GM06990 (cell line): Measurements from ENCODE around the gene NHS.

ENCODE experiments used
- DNase-seq: peaks from one replicate; pipeline ENCODE4 v3.0.0-alpha.2; 2011; ENCODE audit not compliant: insufficient read length; ENCODE audit errors: extremely low read depth
- H3K27me3 ChIP-seq: replicated peaks from 2 replicates; pipeline ENCODE4 v1.6.0; 2011; ENCODE audit warnings: low read length; ENCODE audit not compliant: control insufficient read depth, insufficient read depth
- H3K36me3 ChIP-seq: 2 replicates; pipeline ENCODE4 v1.5.1; 2011; ENCODE audit warnings: low read length; ENCODE audit not compliant: control insufficient read depth, insufficient read depth
- H3K4me3 ChIP-seq: replicated peaks from 2 replicates; pipeline ENCODE4 v1.5.1; 2011; ENCODE audit warnings: low read depth, mild to moderate bottlenecking, control low read depth, low read length
- TF ChIP-seq, protein P1 (sequence below): IDR thresholded peaks from 2 replicates; pipeline ENCODE4 v1.5.1; 2011; ENCODE audit warnings: low read length, control low read depth, mild to moderate bottlenecking, inconsistent platforms; ENCODE audit not compliant: insufficient read depth, poor library complexity, severe bottlenecking

Gene NHS

DNA sequence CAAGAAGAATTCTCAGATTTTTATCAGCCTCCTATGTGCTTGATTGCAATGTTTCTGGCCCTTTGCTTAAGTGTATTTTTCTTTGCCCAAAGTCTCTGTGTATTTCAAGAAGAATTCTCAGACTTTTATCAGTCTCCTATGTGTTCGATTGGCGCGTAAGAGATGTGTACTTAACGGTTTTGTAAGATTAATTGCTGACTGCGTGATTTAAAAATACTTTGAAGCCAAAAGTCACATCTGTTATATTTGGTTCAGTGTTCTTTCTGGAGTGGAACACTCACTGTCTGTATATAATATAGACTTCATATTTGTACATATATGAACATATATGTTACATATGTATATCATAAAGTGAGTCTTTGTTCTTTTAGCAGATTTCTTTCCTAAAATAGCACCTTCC lies 373.7 kb downstream of the NHS start:
- Histone ChIP-seq H3K36me3 (no peaks in the 10 kb centered on the region), H3K27me3 (no peaks in the 10 kb centered on the region), H3K4me3 (no peak overlapping the region)
- TF ChIP-seq, protein P1, sequence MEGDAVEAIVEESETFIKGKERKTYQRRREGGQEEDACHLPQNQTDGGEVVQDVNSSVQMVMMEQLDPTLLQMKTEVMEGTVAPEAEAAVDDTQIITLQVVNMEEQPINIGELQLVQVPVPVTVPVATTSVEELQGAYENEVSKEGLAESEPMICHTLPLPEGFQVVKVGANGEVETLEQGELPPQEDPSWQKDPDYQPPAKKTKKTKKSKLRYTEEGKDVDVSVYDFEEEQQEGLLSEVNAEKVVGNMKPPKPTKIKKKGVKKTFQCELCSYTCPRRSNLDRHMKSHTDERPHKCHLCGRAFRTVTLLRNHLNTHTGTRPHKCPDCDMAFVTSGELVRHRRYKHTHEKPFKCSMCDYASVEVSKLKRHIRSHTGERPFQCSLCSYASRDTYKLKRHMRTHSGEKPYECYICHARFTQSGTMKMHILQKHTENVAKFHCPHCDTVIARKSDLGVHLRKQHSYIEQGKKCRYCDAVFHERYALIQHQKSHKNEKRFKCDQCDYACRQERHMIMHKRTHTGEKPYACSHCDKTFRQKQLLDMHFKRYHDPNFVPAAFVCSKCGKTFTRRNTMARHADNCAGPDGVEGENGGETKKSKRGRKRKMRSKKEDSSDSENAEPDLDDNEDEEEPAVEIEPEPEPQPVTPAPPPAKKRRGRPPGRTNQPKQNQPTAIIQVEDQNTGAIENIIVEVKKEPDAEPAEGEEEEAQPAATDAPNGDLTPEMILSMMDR, result no peak
- DNase-seq, result no peak

DNA sequence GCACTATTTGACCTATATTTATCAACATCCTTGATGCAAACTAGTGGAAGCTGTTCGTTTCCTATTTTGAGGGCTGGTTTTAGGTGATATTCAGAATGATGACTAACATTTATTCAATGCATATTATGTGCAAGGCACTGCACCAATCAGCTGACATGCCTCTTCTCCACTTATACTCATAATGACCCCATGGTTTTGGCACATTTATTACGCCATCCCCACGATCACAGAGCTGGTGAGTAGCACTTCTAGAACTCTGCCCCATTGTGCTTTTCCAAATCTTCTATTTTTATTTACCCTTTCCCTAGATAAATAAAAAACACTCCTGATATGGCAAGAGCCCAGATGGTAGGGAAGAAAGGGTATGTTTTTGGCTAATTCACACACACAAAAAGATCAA lies 375.4 kb downstream of the NHS start:
- TF ChIP-seq, protein P1, result no peak
- H3K27me3 ChIP-seq, result no peaks in the 10 kb centered on the region
- DNase-seq, result no peak
- H3K4me3 ChIP-seq, result no peak overlapping the region
- no peaks in the 10 kb centered on the region for H3K36me3 ChIP-seq

DNA sequence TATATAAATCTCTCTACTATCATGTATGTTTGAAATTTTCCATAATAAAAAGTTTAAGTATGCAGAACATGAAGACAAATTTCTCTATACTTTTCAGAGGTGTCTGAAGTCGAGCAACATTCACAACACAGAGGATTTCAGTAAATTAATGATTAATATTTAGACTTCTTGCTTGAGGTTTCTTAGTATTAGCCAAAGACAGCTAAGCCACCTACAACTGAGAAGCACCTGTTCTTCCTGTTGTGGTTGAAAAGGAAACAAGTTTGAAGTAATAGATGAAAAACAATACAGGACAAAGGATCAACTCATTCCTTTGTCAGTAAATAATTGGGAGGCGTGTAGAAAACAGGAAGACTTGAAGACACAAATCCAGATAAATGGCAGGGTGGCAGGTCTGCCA lies 383.4 kb downstream of the NHS start:
- H3K27me3 ChIP-seq, result no peaks in the 10 kb centered on the region
- H3K36me3 ChIP-seq, result no peaks in the 10 kb centered on the region
- TF ChIP-seq, protein P1, result no peak
- H3K4me3 ChIP-seq, result no peak overlapping the region
- no peak for DNase-seq

DNA sequence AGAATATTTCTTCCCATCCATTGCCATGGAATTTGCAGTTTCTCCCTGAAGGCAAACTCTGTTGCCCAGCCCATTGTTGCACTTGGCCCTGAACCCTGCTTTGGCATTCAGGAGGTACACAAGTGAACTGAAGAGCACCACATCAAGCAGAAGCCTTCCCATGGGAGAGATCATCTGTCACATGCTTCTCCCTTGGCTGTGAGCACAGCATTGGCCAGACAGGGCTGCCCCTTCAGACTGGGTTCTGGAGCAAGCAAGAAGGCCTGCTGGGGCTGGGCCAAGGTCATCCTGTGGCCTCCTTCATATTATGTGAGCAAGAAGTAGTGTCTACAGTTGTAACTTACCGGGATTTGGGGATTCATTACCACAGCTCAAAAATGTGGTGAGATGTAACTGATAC lies 385.0 kb downstream of the NHS start:
- Histone ChIP-seq H3K4me3 (no peak overlapping the region), H3K36me3 (no peaks in the 10 kb centered on the region), H3K27me3 (no peaks in the 10 kb centered on the region; the same call in 1 of the 2 replicates)
- TF ChIP-seq, protein P1, result no peak
- DNase-seq, result no peak

DNA sequence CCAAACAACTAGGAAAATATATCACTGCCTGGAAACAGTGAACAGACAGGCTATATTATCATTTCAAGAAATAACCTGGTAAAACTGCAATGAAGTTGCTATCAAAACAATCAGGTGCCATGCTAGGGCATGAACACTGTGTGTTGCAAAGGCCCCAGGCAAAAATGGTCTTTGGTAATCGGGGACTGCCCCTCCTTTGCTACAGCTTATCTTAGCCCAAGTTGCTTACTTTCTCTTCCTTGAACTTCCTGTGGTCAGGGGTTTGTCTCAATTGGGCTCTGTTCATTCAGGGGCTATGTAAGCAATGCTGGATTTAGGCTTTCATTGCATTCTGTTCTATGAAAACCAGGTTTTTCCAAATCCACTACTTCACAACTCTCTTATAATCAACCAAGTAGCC lies 392.7 kb downstream of the NHS start:
- Histone ChIP-seq H3K27me3 (peaks cover 1% of the 10 kb centered on the region; the same call in 1 of the 2 replicates), H3K4me3 (no peak overlapping the region), H3K36me3 (no peaks in the 10 kb centered on the region)
- no peak for DNase-seq
- TF ChIP-seq, protein P1, result no peak

DNA sequence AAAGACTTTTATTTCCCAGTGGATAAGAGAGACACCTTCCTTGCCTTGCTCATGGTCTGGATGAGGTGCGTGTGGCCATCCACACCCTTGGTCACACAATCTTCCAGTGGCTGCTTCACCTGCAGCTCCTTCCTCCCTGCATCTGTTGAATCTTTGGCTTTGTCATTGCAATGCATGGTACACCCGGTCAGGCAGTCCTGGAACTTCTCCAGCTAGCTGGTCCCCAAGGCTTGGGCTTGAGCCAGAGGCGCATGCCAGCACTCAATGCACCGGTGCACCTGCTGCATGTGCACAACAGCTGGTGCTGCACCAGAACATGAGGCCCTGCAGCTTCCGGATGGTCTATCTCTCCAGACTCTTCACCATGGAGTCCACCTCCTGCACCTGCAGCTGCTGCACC lies 394.0 kb downstream of the NHS start:
- TF ChIP-seq, protein P1, result no peak
- Histone ChIP-seq H3K36me3 (no peaks in the 10 kb centered on the region), H3K4me3 (no peak overlapping the region), H3K27me3 (peaks cover 1% of the 10 kb centered on the region; the same call in 1 of the 2 replicates)
- no peak for DNase-seq
